ENCODE measurements around the gene SPEF2.

GRCh38 chr5:35765921-35766320, 148.3 kb downstream of the SPEF2 start:
- TF ChIP-seq CTCF (IDR thresholded peaks at IDR 0.05; ENCODE audit: low read depth, low read length) (no peak), MAX (IDR thresholded peaks at IDR 0.05; ENCODE audit: low read depth, low read length) (no peak), MYC (IDR thresholded peaks at IDR 0.05; ENCODE audit: low read depth, low read length) (no peak), POLR2A (IDR thresholded peaks at IDR 0.05; ENCODE audit: extremely low read depth, insufficient read length) (no peak)

All from NB4 (cell line).